GM12872 (cell line): ENCODE data around the gene KIAA0825.

Experiments
- TF ChIP-seq, protein P1 (sequence below): IDR thresholded peaks from 3 replicates; pipeline ENCODE4 v1.5.1; 2011; ENCODE audit warnings: low read depth, mild to moderate bottlenecking, low read length, moderate library complexity; ENCODE audit not compliant: insufficient read depth

Gene KIAA0825

DNA sequence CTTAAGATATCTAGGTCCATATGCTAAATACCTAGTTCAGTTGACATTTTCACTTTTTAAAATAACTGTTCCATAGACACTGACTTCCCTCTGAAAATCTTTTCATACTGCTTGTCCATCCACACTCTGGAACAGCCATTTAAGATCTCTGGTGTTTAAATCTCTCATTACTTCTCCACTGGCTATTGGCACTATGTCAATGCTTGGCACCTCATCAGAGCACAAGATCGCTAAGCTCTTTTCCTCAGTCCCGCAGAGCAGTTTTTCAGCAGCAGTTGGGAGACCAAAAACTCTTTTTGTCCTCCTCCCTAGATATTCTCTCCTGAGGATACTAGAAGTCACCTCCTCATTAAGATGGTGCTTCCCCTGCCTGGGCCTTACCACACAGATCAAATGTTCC is 172.7 kb downstream of the KIAA0825 start:
- TF ChIP-seq, protein P1, sequence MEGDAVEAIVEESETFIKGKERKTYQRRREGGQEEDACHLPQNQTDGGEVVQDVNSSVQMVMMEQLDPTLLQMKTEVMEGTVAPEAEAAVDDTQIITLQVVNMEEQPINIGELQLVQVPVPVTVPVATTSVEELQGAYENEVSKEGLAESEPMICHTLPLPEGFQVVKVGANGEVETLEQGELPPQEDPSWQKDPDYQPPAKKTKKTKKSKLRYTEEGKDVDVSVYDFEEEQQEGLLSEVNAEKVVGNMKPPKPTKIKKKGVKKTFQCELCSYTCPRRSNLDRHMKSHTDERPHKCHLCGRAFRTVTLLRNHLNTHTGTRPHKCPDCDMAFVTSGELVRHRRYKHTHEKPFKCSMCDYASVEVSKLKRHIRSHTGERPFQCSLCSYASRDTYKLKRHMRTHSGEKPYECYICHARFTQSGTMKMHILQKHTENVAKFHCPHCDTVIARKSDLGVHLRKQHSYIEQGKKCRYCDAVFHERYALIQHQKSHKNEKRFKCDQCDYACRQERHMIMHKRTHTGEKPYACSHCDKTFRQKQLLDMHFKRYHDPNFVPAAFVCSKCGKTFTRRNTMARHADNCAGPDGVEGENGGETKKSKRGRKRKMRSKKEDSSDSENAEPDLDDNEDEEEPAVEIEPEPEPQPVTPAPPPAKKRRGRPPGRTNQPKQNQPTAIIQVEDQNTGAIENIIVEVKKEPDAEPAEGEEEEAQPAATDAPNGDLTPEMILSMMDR, result no peak

DNA sequence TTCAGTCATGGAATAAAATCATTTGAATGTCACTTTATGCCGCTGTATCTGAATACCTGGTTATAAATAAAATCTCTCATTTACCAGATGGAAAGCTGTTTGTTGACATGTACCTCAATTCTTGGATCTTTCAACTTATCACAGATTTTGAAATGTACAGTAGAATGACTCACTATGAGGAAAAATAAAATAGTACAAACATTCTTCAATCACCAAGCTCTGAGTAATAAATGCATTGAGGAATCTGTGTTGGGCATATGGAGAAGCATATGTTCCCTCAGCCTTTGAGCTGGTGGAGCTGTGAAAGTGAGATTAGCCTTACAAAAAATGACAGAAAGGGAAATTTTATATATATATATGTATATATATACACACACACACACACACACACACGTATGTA is 175.4 kb downstream of the KIAA0825 start:
- TF ChIP-seq, protein P1, result no peak

DNA sequence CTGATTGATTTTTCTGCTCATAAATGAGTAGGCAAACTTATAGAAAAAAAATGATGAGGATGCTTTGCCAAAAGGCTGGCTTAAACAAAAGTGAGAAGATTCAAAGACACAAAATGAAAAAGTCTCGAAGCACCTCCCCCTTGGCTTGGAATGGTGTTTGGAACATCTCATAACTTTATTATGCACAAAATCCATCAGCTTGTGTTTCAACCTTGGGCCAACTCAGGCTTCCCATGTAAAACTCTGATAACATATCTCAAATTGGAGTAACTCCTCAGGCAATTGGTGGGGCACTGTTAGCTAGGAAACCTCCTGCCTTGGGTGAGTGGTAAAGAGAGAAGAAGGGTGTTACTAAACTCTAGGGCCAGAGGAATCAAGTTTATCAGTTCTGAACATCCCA is 176.3 kb downstream of the KIAA0825 start:
- TF ChIP-seq, protein P1, result no peak

DNA sequence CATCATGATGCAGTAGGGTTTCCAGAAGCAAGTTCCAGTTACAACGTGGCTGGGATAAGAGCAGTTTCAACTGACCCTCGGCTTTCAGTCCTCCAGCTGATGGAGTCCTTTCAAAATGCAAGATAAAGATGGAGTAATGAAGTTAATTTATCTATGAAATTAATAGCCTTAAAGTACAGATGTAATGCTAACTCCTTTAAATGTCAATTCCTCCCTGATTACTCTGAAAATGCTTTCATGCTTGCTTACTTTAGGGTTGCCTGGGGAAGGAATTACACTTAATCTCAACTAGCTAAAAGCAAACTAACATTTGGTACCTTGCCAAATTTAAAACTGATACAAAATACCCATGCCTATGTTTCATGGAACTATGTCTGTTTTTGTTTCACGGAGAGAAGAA is 178.4 kb downstream of the KIAA0825 start:
- TF ChIP-seq, protein P1, result no peak

DNA sequence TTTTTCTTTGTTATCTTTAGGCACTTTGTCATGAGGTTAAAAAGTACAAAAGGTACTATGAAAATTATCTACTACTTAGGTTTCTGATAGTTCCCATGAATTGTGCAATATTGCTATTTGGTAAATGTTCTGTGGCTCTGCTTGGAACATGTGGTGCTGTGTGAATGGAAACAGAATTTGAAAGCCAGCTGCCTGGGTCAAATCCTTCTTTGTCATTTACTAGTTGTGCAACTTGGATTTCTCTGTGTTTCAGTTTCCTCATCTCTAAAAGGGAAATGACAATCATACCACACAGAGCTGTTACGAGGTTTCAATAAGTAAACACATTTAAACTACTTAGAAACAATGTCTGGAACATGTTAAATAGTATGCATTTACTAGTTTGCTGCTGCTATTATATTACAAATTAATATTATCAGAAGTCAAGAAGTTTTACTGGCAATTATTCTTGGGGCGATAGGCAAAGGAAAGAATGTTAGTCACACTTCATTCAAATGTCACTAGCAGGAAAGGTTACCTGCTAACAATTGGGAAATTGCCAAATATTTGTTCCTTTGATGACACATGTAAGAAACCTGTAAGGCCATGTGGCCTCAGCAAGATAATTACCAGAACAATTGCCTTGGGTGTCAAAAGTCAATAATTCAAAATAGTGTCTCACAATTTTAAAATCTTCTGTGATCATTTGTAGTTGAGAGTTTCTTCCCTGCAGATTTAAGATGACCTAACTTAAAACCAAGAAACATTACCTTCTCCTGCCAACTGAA is 184.8 kb downstream of the KIAA0825 start:
- TF ChIP-seq, protein P1, result no peak

DNA sequence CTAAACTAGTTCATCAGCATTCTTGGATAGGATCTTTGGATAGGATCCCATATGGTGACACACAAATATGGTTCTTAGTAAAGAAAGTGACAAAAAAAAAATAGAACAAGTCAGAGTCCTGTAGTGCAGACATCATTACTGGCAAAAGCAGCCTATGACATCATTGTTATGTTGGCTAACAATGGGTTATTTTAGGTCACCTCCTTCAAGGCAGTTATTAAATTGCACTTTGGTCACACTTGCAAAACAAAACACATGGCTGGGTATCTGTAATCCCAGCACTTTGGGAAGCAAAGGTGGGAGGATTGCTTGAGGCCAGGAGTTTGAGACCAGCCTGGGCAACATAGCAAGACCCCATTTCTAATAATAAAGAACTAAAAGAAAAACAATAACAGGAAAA is 185.9 kb downstream of the KIAA0825 start:
- TF ChIP-seq, protein P1, result no peak

DNA sequence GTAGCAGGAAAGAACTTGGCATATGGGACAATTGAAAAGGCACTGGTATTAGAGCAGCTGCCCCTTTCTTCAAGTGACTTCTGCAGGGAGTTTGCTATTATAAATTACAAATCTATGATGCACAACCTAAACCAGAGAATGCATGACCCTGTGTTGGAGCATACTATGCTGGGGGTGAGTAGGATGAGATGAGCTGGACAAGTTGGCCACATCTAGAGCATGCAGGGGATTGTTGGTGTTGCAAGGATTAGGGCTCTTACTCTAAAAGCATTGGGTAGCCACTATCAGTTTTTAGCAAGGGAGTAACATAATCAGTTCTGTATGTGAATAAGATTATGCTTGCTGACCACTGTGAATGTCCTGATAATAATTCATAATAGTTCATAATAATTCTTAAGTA is 186.7 kb downstream of the KIAA0825 start:
- TF ChIP-seq, protein P1, result no peak
